PC-3 (cell line): ENCODE data around the gene CFAP58.

ENCODE experiments used
- CTCF ChIP-seq: fragments of 300-600 bp; sonication (generic); conservative IDR thresholded peaks from 2 replicates; pipeline ENCODE4 v1.5.1; 2017; ENCODE audit warnings: antibody characterized with exemption, low read depth, mild to moderate bottlenecking, low read length
- EZH2 ChIP-seq: fragments of 300-600 bp; sonication (generic); IDR thresholded peaks from one replicate; pipeline ENCODE4 v1.6.1; 2017; ENCODE audit warnings: antibody characterized with exemption, mild to moderate bottlenecking, low read length; ENCODE audit not compliant: unreplicated experiment

GRCh38 chr10:104433669-104434068 is 80.0 kb downstream of the CFAP58 start:
- TF ChIP-seq CTCF (no peak), EZH2 (no peak)
